Erythroblast (primary cell): ENCODE results near the gene PIK3CG.

Experiments
- GATA1 ChIP-seq: IDR thresholded peaks from 2 replicates; pipeline ENCODE4 v1.6.1; 2011; ENCODE audit warnings: low read depth, mild to moderate bottlenecking, control low read depth, low read length, moderate library complexity
- POLR2A ChIP-seq: IDR thresholded peaks from 2 replicates; pipeline ENCODE4 v1.6.1; 2011; ENCODE audit warnings: mild to moderate bottlenecking, low read length

DNA sequence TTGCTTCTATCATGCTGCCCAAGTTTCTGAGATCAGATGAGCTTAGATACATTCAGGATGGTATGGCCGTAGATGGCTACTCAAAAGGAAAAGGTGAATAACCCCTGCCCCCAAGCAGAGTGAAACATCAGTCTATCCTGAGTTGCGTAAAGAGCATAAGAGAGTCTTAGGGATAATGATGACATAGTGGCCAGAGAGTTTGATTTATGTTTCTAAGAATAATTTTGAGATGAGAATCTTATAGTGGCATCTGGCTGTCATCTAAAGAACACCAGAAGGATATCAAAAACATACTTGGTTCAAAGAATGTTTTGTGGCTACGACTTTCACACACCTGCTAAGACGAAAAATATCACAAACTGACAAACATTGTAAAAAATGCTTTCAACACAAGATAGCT is 20.6 kb downstream of the PIK3CG start:
- TF ChIP-seq POLR2A = no peak
- TF ChIP-seq GATA1 = no peak
